Myocyte (in vitro differentiated cells): ENCODE measurements around the gene SLC35B1. TPM values are rescaled to one million over a fixed set of nuclear protein-coding genes. Genes with fewer than 3 reads are reported as not detected.
"Not testable (repeated sequence)": the region's sequence is repeated elsewhere in the genome, so short reads cannot be mapped to it uniquely, and the experiment has no call there.

ENCODE experiments used
- DNase-seq: peaks from one replicate; pipeline ENCODE4 v3.0.0-alpha.2; 2012; ENCODE audit warnings: low read depth
- total RNA-seq: library from RNA; depleted of rRNA; stranded (reverse); fragments of >200 nt; gene quantifications from 2 replicates; pipeline ENCODE4 v1.2.3, GENCODE V29; 2014

Gene SLC35B1
- total RNA-seq, 1 donor from 2014 or later, result 88.3 TPM

DNA sequence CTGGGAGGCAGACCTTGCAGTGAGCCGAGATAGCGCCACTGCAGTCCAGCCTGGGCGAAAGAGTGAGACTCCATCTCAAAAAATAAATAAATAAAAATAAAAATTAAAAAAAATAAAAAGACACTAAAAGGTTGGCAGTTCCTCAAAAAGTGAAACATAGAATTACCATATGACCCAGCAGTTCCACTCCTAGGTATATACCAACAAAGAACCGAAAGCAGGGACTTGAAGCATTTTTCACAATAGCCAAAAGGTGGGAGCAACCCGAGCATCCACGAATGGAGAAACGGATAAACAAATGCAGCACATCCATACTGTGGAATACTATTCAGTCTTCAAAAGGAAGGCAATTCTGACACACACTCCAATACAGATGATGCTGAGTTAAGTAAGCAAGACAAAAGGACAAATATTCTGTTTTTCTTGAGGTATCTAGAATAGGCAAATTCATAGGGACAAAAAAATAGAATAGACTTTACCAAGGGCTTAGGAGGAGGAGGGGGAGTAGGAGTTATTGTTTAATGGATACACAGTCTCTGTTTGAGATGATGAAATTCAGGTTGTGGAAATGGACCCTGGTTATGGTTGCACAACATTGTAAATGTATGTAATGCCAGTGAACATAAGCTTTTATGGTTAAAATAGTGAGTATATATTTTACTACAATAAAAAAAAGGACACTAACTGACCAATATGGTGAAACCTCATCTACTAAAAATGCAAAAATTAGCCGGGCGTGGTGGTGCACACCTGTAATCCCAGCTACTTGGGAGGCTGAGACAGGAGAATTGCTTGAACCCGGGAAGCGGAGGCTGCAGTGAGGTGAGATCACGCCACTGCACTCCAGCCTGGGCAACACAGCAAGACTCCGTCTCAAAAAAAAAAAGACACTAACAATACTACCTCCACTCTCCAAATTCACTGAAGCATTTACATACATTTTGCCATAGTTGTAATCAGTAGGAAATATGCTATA lies 27.0 kb upstream of the SLC35B1 start:
- DNase-seq, result no peak

DNA sequence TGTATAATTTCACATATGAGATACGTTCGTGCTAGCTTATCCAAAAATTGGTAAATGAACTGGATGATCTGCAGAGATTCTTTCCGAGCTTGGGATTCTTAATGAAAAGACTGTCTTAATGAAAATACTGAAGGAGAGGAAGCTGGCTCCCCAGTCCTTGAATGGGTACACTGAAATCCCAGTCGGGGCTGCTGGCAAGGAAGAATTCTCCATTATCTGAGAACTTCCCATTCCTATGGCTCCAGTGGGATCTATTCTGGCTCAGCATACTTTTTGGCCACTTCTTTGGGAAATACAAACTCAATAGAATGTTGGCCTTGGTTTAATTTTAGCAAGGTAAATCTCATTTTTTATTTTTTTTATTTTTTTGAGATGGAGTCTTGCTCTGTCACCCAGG lies 23.7 kb upstream of the SLC35B1 start:
- no peak for DNase-seq

DNA sequence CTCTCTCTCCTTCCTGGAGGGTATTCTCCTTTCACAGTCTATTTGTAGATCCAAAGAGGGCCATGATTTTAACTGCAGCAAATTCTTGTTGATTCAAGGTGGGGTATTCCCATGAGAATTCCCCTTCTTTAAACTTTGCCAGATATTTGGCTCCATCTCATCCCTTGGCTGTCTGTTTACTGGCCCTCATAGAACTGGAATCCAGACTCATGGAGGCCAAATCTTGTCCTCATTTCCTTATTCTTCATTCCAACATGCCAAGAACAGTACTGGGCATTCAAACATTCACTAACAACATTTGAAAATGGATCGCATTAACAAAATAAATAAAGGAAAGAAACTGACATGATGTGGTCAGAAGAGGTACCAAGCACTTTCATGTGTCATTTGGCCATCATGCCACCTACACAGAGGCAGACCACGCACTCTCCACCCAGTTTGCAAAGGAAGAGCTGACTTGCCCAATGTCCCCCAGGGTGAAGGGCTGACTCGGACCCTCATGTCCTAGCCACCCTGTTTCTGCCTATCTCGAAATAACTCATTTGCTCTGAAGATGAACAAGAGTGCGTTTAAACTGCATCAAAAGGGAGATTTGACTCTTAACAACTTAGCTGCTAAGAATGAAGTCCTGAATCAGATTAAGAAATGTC lies 23.1 kb upstream of the SLC35B1 start:
- no peak for DNase-seq

DNA sequence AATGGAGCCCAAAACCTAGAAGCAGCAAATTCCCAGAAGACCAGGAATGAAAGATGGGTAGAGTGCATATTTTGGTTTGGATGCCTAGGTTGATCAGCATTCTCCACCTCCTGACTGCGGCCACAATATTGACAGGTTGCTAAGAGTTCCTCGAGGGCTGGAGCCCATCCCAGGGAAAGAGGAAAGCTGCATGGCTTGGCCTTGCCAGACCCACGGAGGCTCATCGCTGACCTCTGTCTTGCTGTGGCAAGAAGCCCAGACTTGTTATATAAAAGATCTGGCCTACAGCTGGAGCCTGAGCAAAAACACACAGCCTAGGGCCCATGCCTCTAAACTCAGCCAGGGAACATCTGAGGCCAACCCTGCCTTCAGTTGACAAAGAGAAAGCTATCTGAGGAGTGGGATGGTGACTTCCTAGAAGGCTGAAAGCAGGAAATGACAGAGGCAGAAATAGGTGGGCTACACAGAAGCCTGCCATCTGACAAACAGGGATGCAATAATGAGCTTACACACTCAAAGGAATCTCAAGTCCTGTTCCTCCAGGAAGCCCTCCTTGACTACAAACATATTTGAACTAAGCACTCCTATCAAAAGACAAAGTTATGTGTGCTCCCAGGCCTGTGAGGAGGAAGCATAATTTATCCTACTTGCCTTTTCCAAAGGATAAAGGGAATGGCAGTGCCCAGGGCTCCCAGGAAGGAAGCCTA lies 22.5 kb upstream of the SLC35B1 start:
- peak; percentile 97 for DNase-seq

DNA sequence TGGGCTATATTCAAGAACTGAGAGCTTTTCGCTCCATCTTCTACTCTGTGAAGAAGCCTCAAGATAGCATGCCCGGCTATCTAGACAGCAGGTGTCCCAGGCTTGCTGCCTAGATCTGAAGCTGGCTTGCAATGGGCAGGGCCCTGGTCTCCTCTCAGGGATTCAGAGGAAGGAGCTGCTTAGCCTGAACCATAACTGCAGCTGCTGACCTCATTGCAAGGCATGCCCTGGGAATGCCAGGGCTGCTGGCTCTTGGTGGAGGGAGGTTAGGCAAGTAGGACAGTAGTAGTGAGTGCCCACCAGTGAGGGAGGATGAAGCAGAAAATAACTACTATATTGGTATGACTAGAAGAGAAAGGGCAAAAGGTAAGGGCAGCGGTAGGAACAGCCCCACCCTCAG lies 21.3 kb upstream of the SLC35B1 start:
- DNase-seq, result peak; percentile 93

DNA sequence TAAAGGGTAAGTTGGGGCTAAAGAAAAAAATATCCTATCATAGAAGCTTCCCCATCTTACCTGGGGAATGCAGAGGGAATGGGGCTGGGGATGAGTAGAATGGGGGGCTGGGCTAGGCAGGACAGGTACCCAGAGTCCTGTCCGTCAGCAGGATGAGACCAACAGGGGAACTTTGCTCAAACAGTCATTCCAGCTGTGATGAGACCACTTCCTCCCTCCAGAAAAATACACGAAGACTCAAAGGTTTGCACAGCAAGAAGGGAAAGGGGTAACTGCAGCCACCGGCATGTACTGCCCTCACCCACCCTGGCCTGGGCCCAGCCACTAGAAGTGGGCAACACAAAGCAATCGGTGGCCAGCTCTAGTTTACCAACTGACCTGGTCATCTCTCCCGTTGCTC lies 20.7 kb upstream of the SLC35B1 start:
- DNase-seq, result no peak

GRCh38 chr17:49727380-49727779 lies 19.6 kb upstream of the SLC35B1 start:
- DNase-seq, result peak; percentile 95

DNA sequence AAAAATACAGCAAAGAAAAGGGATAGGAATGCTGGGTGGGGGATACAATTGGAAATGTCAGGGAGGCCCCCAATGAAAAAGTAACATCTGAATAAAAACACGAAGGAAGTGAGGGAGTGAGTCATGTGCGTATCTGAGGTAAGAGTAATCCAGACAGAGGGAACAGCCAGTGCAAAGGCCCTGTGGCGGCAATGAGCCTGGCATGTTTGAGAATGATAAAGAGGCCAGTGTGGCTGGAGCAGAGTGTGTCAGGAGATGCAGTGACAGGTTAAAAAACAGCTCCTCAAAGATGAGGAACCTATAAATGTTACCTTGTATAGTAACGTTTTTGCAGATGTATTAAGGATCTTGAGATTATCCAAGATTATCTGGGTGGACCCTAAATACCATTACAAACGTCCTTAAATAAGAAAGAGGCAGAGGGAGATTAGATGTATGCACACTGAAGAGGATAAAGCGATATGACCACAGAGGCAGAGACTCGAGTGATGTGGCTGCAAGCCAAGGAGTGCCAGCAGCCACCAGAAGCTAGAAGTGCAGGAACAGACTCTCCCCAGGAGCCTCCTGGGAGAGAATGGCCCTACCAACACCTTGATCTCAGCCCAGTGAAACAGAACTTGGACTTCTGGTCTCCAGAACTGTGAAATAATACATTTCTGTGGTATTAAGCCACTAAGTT lies 17.8 kb upstream of the SLC35B1 start:
- no peak for DNase-seq

DNA sequence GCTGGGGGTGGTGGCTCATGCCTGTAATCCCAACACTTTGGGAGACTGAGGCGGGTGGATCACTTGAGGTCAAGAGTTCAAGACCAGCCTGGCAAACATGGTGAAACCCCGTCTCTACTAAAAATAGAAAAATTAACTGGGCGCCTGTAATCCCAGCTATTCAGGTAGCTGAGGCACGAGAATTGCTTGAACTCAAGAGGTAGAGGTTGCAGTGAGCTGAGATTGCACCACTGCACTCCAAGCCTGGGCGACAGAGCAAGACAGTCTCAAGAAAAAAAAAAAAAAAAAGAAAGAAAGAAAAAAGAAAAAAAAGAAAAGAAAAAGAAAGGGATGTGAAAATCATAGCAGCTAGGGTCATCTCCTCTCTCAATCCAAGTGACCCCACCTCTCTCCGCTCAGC lies 16.8 kb upstream of the SLC35B1 start:
- DNase-seq, result not testable (repeated sequence)

GRCh38 chr17:49723423-49723822 lies 15.7 kb upstream of the SLC35B1 start:
- DNase-seq, result peak; percentile 98

DNA sequence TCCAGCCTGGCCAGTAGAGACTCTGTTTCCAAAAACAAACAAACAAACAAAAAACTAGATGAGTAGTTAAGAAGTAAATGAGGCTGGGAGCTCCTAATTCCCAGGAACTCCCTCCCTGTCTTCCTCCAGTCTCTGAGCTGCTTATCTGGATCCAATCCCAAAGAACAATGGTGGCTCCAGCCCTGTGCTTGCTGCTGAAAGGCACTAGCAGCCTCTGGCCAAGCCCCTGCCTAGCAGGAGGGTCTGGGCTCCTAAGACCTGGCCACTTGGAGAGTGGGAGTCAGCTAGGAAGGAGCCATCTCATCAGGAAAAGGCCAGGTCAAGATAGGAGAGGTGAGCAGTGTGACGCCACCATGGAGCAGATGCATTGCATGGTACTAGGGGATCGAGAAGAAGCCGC lies 14.3 kb upstream of the SLC35B1 start:
- DNase-seq, result no peak

DNA sequence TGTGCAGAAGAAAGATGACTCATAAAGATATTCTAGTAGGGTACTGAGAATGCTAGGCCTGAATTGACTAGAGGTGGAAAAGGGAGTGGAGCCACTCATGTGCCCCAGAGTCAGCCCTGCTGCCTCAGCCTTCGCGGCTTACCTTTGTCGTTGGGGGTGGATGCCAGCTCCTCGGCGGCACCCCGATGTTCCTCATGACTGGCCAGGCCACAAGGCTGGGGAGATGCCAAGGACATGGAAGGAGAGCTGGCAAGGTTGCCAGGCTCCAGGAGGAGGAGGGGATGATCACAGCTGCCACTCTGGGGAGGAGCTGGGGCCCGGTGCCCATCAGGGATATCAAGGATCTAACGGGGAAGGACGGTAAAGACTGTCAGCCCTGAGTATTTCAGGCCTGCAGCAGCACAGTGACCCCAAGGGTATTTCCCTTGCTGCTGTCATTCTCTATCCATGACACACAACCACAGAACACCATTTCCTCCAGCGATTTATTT lies 9.7 kb upstream of the SLC35B1 start:
- DNase-seq, result peak; percentile 97

DNA sequence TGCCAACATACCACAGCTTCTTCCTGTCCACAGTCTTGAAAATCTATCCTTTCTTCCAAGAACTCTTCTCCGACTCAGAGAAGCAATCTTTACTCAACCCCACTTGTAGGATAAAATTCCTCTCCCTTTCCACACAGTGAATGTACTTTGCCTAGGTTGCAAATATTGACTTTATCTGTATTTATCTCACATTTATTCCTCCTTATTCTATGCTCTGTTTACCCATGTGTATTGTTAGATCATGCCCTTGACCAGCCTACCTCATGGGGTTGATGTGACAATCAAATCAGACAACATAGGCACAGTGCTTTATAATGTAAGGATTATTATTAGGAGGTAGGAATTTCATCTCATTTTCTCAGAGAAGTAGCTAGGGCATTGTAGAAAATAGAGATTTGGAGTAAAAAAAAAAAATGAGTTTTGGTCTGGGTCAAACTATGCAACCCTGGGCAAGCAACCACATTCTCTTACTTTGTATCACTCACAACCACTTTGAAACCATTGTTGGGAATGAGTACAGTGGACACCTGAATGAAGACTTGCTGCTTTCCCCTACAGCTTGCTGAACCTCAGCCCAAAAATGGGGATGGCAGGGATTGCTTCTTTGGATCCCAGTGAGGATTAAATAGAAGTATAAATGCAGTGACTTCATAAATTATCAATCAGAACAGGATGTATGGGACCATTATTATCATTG lies 9.1 kb upstream of the SLC35B1 start:
- DNase-seq, result no peak

DNA sequence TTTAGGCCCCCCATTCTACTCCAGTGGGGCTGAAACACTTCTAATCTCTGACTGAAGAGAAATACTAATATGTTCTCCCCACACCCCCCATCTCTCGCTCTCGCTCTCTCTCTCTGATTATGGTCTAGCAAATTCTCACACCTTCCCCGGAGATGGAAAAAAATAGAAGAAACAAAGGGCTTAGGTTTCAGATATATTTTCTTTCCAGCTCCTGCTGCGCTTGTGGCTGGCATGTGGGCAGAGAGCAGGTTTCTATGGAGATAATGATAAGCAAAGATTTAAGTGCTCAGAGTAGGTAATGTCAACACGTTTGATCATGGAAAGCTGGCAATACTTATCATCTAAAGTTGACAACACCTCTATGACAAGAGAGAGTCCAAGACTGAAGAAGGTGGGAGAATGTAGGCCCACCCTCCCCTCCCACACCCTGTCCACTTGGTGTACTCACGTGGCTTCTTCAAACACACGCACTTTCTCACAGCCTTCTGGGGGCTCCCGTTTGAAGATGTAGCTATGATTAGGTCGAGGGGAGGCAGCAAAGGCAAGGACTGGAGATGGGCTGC lies 8.0 kb upstream of the SLC35B1 start:
- DNase-seq, result no peak

- DNase-seq, result no peak
Observed at GRCh38 chr17:49715216-49715615, 7.5 kb upstream of the SLC35B1 start.

DNA sequence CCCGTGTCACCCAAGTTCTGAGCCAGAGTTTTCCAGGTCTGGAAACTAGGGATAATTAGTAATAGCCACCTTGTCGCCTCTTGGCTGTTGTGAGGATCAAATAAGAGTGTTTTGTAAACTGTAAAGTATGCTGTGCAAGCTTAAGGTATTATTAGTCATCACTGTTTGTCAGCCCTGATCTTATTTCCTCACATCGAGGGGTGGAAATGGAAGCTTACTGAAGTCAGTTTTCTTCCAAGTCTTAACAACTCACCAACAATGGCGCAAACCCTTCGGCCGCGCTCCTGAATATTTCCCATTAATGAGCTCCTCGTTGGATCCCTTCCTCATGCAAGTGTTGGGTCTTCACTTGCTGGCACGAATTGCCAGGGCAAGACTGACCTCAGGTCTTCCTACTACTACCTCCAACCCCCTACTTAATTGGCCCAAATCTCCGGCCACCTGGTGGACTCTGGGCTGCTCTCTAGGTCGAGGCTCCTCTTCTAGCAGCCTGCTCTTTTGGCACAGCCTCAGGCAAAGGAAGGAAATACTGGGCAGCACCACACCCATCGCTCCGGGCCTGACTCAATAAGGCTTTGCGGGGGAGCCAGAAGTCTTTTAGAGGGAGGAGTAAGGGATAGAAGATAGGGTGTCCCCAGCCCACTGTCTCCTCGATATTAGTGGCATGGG lies 885 bp upstream of the SLC35B1 start:
- peak; percentile 38 for DNase-seq

DNA sequence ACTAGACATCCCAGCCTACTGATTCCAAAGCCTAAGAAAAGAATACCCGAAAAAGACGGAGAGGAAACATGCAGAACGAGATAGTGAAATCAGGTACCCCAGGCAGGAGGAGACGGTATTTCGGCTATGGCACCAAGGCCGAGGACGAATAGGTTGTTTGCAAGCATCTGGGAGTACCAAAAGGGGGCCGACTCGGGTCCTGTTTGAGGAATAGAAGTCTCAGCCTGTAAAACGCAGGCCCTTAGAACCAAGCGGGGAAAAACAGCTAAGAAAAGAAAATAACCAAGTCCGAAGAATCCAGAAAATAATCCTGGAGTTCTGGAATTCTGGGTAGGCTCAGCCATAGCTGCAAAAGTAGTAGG lies 537 bp downstream of the SLC35B1 start:
- no peak for DNase-seq

DNA sequence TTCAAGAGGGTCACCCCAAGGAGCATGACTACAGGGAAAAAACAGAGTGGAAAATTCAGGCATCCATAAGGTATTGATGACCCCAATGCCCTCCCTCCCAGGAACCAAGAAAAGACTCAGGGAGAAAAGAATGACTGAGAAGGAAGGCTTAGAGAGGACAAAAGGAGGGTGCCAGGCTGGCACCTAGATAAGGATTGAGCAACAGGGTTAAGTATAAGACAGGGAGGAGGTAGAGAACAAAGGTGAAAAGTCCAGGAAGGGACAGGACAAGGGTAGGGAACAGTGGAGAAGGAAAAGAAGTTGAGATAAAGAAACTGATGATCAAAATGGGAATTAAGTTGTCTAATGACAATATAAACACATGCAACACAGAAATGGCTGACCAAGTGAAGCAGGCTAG lies 2.5 kb downstream of the SLC35B1 start:
- DNase-seq, result no peak

DNA sequence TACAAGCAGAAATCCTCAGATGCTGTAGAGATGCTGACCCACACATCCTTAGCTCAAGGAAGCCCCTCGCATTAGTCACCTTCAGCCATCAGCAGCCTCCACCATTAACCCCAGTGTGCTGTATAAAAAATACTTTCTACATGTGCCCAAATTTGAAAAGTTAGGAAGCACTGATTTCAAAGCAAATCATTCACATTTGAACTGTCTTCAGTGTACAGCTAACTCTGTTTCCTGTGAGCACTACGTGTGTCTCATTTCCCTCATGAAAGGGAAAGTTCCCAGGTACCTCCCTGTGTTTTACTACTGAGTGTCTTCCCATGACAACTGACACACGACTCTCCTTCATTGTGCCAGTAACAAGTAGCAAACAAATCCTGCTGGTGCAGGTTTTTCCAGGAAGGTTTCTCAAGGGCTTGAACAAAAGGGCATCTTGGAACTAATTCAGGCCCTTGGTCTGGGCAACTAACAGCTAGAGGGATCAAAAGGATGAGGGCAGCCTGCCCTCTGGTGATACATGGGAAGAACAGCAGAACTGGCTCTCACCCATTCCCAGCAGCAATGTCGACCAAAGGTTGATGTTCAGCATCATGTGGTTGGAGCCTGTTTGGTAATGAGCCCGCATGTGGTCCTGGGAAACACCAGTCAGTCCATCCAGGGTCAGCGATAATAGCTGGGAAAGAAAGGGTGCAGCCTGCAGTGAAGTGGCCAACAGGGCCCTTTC lies 4.0 kb downstream of the SLC35B1 start:
- peak; percentile 54 for DNase-seq
